Aorta (tissue), 5 donors: ENCODE data around the gene SPRED2. TPM values are rescaled to one million over a fixed set of nuclear protein-coding genes. Genes with fewer than 3 reads are reported as not detected.

Source experiments
- ATAC-seq: fragments of 200-7000 bp; cut with Tn5 transposase; one replicate; pipeline ENCODE4 v1.9.1; 2022; ENCODE audit warnings: moderate library complexity; ENCODE audit not compliant: low FRiP score
- DNase-seq, 2 donors: peaks; one replicate each; pipeline ENCODE4 v3.0.0-alpha.2; 2020
- H3K27ac ChIP-seq, 2 donors: one replicate each; pipeline ENCODE4 v1.5.1; 2013; ENCODE audit warnings: low read length in 2 of 2, mild to moderate bottlenecking in 2 of 2, moderate library complexity in 2 of 2, control low read depth in 1 of 2, inconsistent platforms in 1 of 2, low read depth in 1 of 2
- H3K27me3 ChIP-seq, 2 donors: one replicate each; pipeline ENCODE4 v1.6.1; 2013; ENCODE audit warnings: control low read depth in 1 of 2, low read length in 1 of 2, mild to moderate bottlenecking in 1 of 2, moderate library complexity in 1 of 2; ENCODE audit not compliant: insufficient read depth in 2 of 2, control insufficient read depth in 1 of 2
- H3K36me3 ChIP-seq, 2 donors: one replicate each; pipeline ENCODE4 v1.6.1; 2013; ENCODE audit warnings: control low read depth in 1 of 2, low read length in 1 of 2, mild to moderate bottlenecking in 1 of 2; ENCODE audit not compliant: insufficient read depth in 2 of 2, control insufficient read depth in 1 of 2
- H3K4me1 ChIP-seq, 2 donors: one replicate each; pipeline ENCODE4 v1.6.1; 2013; ENCODE audit warnings: low read length in 2 of 2, control low read depth in 1 of 2, mild to moderate bottlenecking in 1 of 2, moderate library complexity in 1 of 2; ENCODE audit not compliant: insufficient read depth in 2 of 2, control insufficient read depth in 1 of 2
- H3K4me3 ChIP-seq, 2 donors: one replicate each; pipeline ENCODE4 v1.5.1; 2013; ENCODE audit warnings: low read length in 2 of 2, control low read depth in 1 of 2, mild to moderate bottlenecking in 1 of 2
- H3K9me3 ChIP-seq: one replicate; pipeline ENCODE4 v1.6.1; 2013; ENCODE audit warnings: mild to moderate bottlenecking, low read length; ENCODE audit not compliant: control insufficient read depth
- WGBS, 2 donors: extraction: QIAGEN DNeasy Blood & Tissue Kit; methylation state at CpG; one replicate each; pipeline ENCODE4 v1.1.7; 2013; 5-methylcytosine and 5-hydroxymethylcytosine counted together
- intact Hi-C, 2 donors: fragments of 100-400 bp; cut with DNase I; formaldehyde crosslinking; loops; one replicate each; pipeline versions ENCODE4 v1.14.2 to v1.15.0; 2022
- long read RNA-seq, 2 donors: library from polyadenylated mRNA; unstranded; transcript quantifications; one replicate each; pipeline ENCODE4 v2.0.0, GENCODE V29; 2020 to 2021
- polyA plus RNA-seq, 2 donors: library from polyadenylated mRNA; stranded (reverse); fragments of 200-250 nt; gene quantifications; one replicate each; pipeline ENCODE4 v1.2.3, GENCODE V29; 2013
- total RNA-seq, 2 donors: library from RNA; stranded (reverse); fragmentation: NEBNext Ultra II Directional; extraction: Animal tissue kit (Norgen Biotek cat#: 25700); gene quantifications; one replicate each; pipeline ENCODE4 v1.2.1, GENCODE V29; 2021
- donor health status: healthy with polysubstance abuse.
- donor health status: Bipolar disorder and iron deficiency.
- donor health status: DM: no; HTN: no; CAD: no.
- donor health status: DM: no; HTN: no; CAD: no.
- donor health status: DM: yes; HTN: yes; CAD: no.

The SPRED2 gene, protein sequence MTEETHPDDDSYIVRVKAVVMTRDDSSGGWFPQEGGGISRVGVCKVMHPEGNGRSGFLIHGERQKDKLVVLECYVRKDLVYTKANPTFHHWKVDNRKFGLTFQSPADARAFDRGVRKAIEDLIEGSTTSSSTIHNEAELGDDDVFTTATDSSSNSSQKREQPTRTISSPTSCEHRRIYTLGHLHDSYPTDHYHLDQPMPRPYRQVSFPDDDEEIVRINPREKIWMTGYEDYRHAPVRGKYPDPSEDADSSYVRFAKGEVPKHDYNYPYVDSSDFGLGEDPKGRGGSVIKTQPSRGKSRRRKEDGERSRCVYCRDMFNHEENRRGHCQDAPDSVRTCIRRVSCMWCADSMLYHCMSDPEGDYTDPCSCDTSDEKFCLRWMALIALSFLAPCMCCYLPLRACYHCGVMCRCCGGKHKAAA
- total RNA-seq (10 to 100 TPM; 36.5 to 38.3 TPM), polyA plus RNA-seq (10 to 100 TPM in 1 of 2 donors, 1 to 10 TPM in 1; 9.9 to 19.7 TPM)
- long read RNA-seq, donor 1, partial matches to known transcripts = 0 of 30 reads
- long read RNA-seq, donor 1, other reads (novel, unspliced or antisense) = 30 of 30 reads
- long read RNA-seq, donor 2, full-length matches to known transcripts = 1 of 27 reads
- long read RNA-seq, donor 2, partial matches to known transcripts = 2 of 27 reads
- long read RNA-seq, donor 2, other reads (novel, unspliced or antisense) = 24 of 27 reads

DNA sequence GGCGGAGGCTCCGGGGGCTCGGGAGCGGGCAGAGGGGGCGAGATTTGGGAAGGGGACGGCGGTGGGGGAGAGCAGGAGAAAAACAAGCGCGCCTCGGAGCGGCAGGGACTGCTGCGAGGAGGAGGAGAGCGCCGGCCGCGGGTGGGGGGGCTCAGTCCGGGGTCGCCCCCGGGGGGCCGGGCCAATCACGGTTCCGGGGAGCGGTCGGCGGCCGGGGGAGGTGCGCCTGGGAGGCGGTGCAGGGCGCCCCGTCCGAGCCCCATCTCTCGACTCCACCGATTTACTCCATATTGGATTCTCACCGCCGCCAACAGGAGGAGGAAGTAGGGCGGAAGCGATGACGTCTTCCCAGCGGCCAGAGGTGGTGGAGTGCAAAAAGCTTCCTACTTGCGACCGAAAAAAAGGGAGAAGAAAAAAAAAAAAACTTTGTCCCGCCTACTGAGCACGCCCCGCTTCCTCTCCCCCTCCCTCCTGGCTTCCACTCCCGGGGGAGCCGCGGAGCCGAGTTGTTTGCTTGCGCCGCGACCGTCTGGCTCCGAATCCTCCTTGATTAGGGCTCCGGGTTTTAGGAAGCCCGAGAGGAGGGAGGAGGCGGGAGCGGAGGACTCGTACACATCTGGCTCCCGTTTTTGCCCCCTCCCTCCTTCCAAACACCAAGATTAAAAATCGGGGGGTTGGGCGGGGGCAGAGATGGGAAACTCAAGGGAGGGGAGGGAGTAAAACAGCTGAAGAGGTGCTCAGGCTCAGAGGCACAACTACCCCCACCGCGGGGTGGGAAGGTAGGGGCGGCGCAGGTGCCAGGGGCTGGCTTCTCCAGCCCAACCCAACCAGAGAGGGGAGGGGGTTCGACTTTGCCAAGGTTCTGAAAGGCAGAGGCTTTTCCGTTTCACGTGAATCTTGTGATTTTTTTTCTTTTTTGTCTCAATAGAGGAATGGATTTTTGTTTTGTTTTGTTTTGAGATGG lies at the start of gene SPRED2:
Gene SPRED2, minus strand, starts transcription at position 373 of the 964 bp plus-strand sequence. CDS start 612 bp downstream, outside the sequence.
- Histone ChIP-seq H3K4me1 (no peaks in the 10 kb centered on the region), H3K4me3 (peak within 1 kb of the TSS; percentile 32 to 88), H3K9me3 (no peaks in the 10 kb centered on the region), H3K27me3 (no peaks in the 10 kb centered on the region), H3K36me3 (no peaks in the 10 kb centered on the region), H3K27ac (peak within 1 kb of the TSS; percentile 34 to 89)
- intact Hi-C loops = loop anchor here (2.0 to 10.0 kb wide), 5 partner anchors 50 to 168 kb away; no protein-coding TSS in a partner anchor
- DNase-seq = peak; percentile 96 to 97
- peak; percentile 86 for ATAC-seq
- WGBS, 2 donors = 0 to 1% methylated on average over 44 to 68 of the region's 68 CpGs

DNA sequence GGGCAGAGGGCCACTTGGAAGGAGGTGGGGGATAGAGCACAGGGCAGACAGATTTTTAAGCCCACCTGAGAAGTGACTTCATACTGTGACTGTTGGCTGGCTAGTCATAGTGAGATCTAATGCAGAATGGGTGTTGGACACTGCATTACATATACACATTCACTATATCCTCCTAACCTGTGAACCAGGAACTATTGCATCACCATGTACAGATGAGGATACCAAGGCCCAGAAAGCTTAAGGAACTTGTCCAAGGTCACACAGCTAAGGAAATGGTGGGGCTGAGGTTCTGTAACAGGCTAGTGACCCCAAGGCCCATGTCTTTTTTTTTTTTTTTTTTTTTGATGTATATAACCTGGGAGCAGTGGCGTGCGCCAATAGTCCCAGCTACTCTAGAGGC lies 49.6 kb upstream of the SPRED2 start:
- DNase-seq = no peak
- Histone ChIP-seq H3K27me3 (no peaks in the 10 kb centered on the region), H3K27ac (no peak overlapping the region), H3K36me3 (no peaks in the 10 kb centered on the region), H3K9me3 (no peaks in the 10 kb centered on the region), H3K4me1 (no peaks in the 10 kb centered on the region), H3K4me3 (no peak overlapping the region)
- WGBS, 2 donors = 99 to 100% methylated on average over 2 of the region's 2 CpGs
- no peak for ATAC-seq
- intact Hi-C loops = no loop called here

DNA sequence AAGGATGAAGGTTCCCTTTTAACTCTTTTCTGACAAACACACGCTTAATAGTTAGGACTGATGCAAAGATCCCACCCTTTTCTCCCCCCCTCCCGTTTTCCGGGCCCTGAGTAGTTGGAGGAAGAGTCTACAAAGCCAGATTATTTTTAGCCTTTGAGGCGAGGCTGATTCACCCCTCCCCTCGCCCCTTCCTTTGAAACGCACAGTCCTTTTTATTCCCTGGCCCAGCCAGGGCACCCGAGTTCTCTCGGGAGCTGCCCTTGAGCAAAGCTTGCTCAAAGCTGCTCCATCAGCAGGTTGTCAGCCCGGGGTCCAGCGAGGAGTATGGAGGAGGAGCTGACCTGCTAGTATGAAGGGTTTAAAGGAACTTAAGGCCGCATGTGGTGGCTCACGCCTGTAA lies 47.1 kb upstream of the SPRED2 start:
- 61% methylated on average over 12 of the region's 12 CpGs for WGBS, 2 donors
- Histone ChIP-seq H3K4me3 (no peak overlapping the region), H3K4me1 (no peaks in the 10 kb centered on the region), H3K27ac (no peak overlapping the region), H3K36me3 (no peaks in the 10 kb centered on the region), H3K9me3 (peaks cover 3% of the 10 kb centered on the region), H3K27me3 (no peaks in the 10 kb centered on the region)
- intact Hi-C loops = no loop called here
- ATAC-seq = no peak
- no peak for DNase-seq

DNA sequence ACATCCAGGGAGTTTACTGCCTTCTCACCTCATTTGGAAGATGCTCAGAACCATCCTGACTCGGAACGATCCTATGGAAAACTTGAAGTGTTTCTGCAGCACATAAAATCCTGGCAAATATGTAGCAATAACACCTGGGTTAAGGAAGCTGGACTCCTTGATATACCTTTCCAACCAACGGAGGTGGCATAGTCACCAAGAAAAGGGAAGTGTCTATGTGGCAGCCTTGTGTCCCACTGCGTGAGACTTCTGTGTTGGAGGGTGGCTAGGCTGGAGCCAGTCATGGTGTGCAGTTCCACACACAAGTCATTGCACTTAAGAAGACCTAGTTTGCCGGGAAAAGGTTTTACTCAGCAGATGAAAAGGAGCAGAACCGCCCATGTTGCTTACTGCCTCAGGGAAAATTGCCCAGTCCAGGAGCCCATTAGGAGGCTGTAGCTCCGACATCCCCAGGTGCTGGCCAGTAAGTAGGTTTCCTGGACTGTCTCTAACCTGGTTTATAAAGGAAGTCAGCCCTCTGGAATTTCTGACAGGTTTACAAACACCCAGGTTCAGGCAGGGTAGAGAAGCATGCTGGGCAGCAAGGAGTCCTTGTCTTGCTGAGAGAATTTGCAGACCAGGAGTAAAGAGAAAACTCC lies 46.2 kb upstream of the SPRED2 start:
- 92 to 96% methylated on average over 7 of the region's 7 CpGs for WGBS, 2 donors
- ATAC-seq = no peak
- intact Hi-C loops = no loop called here
- H3K4me3 ChIP-seq = no peak overlapping the region
- H3K36me3 ChIP-seq = no peaks in the 10 kb centered on the region
- DNase-seq = no peak
- H3K4me1 ChIP-seq = no peaks in the 10 kb centered on the region
- H3K27ac ChIP-seq = no peak overlapping the region
- peaks cover 3% of the 10 kb centered on the region for H3K9me3 ChIP-seq
- H3K27me3 ChIP-seq = no peaks in the 10 kb centered on the region

DNA sequence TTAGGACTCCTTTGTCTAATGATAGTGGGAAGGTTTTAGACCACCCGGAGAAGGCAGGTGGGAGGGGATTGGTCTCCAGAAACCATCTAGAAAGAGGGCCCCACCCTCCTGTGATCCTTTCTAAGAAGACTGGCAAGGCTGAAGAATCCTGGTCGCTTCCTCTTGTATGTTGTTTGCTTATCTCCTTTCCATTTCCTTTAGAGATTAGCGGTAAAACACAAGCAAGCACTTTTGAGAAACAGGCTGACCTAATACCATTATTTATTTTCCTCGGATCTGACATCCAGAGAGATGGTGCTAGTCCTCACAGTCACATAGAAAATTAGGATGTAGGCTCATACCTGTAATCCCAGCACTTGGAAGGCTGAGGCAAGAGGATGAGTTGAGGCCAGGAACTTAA lies 45.2 kb upstream of the SPRED2 start:
- no peak for ATAC-seq
- no peak for DNase-seq
- Histone ChIP-seq H3K36me3 (no peaks in the 10 kb centered on the region), H3K4me3 (no peak overlapping the region), H3K4me1 (no peaks in the 10 kb centered on the region), H3K9me3 (peaks cover 3% of the 10 kb centered on the region), H3K27me3 (no peaks in the 10 kb centered on the region), H3K27ac (no peak overlapping the region)
- intact Hi-C loops = no loop called here
- WGBS, 2 donors = 62 to 70% methylated on average over 4 of the region's 4 CpGs

DNA sequence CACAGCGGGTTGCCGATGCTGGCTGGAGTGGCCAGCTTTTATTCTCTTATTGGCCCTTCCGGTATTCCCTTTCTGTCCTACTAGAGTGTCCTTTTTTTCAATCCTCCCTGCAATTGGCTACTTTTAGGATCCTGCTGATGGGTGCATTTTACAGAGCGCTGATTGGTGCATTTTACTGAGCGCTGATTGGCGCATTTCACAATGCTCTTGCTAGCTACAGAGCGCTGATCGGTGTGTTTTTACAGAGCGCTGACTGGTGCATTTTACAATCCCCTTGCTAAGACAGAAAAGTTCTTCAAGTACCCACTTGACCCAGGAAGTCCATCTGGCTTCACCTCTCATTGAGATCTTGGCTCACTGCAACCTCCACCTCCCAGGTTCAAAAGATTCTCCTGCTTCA lies 44.4 kb upstream of the SPRED2 start:
- DNase-seq (no peak), ATAC-seq (no peak)
- WGBS, 2 donors = 97 to 98% methylated on average over 9 of the region's 9 CpGs

DNA sequence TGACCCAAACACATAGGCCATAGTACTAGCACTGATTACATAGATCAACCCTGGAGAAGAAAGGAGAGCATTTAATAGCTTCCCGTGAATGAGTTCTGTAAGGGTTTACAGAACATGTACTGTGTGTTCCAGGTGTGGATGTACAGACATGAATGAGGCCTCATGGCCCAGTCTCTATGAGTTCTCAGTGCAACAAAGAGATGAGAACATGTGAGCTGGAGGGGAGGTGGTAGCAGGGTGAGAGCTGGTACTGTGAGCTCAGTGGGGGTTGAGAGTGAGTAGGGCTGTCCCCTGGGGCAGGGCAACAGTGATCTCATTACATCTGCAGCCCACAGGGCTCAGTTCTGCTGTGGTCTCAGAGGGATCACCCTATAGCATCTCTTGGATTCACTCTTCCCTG lies 42.6 kb upstream of the SPRED2 start:
- Histone ChIP-seq H3K36me3 (no peaks in the 10 kb centered on the region), H3K27me3 (no peaks in the 10 kb centered on the region), H3K4me3 (no peak overlapping the region), H3K9me3 (peaks cover 3% of the 10 kb centered on the region), H3K4me1 (no peaks in the 10 kb centered on the region), H3K27ac (no peak overlapping the region)
- ATAC-seq = no peak
- 85 to 94% methylated on average over 1 of the region's 1 CpG for WGBS, 2 donors
- no peak for DNase-seq
- intact Hi-C loops = no loop called here

More for the DNA sequence above, 44.4 kb upstream of the SPRED2 start:
- no peak overlapping the region for H3K4me3 ChIP-seq
- H3K27me3 ChIP-seq = no peaks in the 10 kb centered on the region
- H3K9me3 ChIP-seq = peaks cover 3% of the 10 kb centered on the region
- intact Hi-C loops = no loop called here
- H3K27ac ChIP-seq = no peak overlapping the region
- H3K4me1 ChIP-seq = no peaks in the 10 kb centered on the region
- no peaks in the 10 kb centered on the region for H3K36me3 ChIP-seq

DNA sequence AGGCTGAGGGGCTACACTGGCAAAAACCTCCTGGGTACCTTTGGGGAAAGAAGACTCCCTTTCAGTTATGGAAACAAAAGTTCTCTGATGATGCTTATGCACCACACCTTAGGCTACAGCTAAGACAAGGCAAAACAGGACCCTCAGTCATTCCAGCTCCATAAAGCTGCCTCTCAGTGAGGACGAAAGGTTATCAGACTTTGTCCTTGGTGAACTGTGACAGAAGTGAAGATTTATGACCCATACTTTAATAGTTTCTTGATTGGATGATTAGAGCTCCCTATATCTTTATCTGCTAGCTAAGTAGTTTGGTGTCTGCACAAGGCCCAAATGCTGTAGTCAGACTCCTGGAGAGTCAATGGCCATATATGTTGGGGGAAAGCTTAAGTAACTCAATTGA lies 40.6 kb upstream of the SPRED2 start:
- DNase-seq = no peak
- WGBS, 2 donors = 92 to 100% methylated on average over 1 of the region's 1 CpG

More for the DNA sequence above, 40.6 kb upstream of the SPRED2 start:
- H3K27ac ChIP-seq = no peak overlapping the region
- H3K9me3 ChIP-seq = peaks cover 3% of the 10 kb centered on the region
- H3K4me1 ChIP-seq = no peaks in the 10 kb centered on the region
- H3K4me3 ChIP-seq = no peak overlapping the region
- H3K36me3 ChIP-seq = no peaks in the 10 kb centered on the region
- H3K27me3 ChIP-seq = no peaks in the 10 kb centered on the region
- intact Hi-C loops = no loop called here
- no peak for ATAC-seq
